Choroid plexus epithelial cell (primary cell): ENCODE results near the gene MTOR.

ENCODE experiments used
- DNase-seq: peaks from one replicate; pipeline ENCODE4 v3.0.0-alpha.2; 2010; ENCODE audit warnings: low read depth
- H3K4me3 ChIP-seq: 2 replicates; pipeline ENCODE4 v1.5.1; 2011; ENCODE audit warnings: low read depth, mild to moderate bottlenecking, control low read depth, low read length, moderate library complexity
- TF ChIP-seq, protein P1 (sequence below): conservative IDR thresholded peaks from 2 replicates; pipeline ENCODE4 v1.5.1; 2011; ENCODE audit warnings: low read depth, mild to moderate bottlenecking, control low read depth, inconsistent platforms, low read length, moderate library complexity

Gene MTOR

DNA sequence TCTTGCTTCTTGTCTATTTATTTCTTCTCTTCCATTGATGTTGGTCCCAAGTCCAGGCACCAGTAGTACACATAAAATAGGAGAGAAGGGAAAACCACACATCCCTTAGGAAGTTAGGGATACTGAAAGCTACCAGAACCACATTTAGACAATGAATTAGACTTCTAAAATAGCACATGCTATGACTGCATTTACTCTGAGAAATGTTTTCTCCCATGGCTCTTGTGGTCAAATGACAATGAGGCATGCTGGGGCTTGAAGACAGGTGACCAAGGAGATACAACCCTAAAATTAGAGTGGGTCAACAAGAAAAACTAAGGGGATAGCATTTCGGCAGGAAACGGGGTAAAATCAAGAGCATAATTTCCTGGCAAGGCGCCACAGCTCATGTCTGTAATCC, 17.1 kb downstream of the MTOR start:
- TF ChIP-seq, protein P1, sequence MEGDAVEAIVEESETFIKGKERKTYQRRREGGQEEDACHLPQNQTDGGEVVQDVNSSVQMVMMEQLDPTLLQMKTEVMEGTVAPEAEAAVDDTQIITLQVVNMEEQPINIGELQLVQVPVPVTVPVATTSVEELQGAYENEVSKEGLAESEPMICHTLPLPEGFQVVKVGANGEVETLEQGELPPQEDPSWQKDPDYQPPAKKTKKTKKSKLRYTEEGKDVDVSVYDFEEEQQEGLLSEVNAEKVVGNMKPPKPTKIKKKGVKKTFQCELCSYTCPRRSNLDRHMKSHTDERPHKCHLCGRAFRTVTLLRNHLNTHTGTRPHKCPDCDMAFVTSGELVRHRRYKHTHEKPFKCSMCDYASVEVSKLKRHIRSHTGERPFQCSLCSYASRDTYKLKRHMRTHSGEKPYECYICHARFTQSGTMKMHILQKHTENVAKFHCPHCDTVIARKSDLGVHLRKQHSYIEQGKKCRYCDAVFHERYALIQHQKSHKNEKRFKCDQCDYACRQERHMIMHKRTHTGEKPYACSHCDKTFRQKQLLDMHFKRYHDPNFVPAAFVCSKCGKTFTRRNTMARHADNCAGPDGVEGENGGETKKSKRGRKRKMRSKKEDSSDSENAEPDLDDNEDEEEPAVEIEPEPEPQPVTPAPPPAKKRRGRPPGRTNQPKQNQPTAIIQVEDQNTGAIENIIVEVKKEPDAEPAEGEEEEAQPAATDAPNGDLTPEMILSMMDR: no peak
- no peak overlapping the region for H3K4me3 ChIP-seq
- no peak for DNase-seq

DNA sequence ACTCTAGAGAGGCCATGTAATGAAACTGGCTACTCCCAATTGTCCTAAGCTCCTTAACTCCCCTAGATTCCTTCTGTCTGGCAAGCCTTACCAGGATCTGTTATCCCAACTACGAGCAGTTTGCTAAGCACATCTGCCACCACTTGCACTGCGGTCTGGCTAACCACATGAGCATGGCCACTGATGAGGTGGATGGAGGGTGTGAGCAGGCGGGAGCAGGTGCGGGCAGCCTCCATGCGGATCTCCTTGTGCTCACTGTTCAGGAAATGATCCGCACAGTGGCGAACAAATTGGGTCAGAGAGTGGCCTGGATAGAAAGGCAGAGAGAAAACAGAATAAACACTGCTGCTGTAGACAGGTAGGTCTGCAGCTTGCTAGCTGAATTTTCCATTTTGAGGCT, 24.0 kb downstream of the MTOR start:
- TF ChIP-seq, protein P1: no peak
- DNase-seq: no peak

DNA sequence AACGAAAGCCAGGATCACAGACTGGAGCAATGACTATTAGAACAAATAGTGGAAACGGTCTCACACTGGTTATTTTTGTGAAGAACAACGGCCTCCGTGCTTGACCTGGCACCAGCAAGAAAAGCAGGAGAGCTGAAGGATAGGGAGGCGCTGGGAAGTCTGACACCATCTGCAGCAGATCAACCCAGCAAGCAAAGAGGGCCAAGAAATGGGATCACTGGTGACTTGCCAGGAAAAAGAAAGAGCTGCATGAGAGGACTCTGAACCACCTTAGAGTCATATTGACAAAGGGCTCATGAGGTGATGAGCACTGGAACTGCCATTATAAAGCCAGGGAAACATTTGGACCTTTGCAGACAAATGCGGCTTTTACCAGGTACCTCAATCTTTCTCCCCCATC, 25.0 kb downstream of the MTOR start:
- TF ChIP-seq, protein P1: no peak
- no peak for DNase-seq
- H3K4me3 ChIP-seq: no peak overlapping the region

More for the DNA sequence above, 24.0 kb downstream of the MTOR start:
- H3K4me3 ChIP-seq: no peak overlapping the region

DNA sequence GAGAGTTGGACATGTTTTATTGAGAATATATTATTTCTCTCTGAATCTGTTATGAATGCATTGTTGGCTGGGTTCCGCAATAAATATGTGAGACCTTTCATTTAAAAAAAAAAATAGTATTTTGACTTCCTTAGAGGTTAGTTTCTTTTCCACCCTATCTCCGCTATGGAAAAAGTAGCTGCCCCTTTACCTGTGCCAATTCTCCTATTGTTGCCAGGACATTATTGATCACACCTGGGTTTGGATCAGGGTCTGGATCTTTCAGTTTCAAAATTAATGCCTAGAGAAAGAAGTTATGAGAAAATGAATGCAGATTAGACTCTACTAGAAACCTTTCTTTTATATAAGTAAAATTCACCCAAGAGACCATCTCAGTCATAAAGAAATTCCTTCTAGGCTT, 29.1 kb downstream of the MTOR start:
- no peak for DNase-seq
- H3K4me3 ChIP-seq: no peak overlapping the region
- TF ChIP-seq, protein P1: no peak

- H3K4me3 ChIP-seq: no peak overlapping the region
- DNase-seq: no peak
- TF ChIP-seq, protein P1: no peak
These were observed 33.1 kb downstream of the MTOR start for GRCh38 chr1:11229203-11229602.

GRCh38 chr1:11227106-11228077, 35.0 kb downstream of the MTOR start:
- H3K4me3 ChIP-seq: no peak overlapping the region
- TF ChIP-seq, protein P1: no peak
- peak; percentile 28 for DNase-seq

DNA sequence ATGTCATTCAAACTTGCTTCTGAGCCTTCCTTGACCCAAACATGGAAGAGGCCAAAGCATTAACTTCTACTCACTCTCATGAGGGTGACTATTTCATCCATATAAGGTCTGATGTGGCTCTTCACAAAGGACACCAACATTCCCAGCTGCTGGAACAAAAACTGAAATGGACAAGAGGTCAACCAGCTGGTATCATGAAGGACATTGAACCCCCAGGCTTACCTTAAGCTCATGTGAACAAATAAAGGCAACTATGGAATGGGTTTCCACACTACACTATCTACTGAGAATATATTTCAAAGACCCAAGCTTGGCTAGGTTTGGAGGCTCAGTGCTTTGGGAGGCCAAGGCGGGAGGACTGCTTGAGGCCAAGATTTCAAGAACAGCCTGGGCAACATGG, 46.3 kb downstream of the MTOR start:
- H3K4me3 ChIP-seq: no peak overlapping the region
- TF ChIP-seq, protein P1: no peak
- no peak for DNase-seq
